Pons (tissue), 1 donor: ENCODE measurements around the gene GRB2.
A peak's percentile ranks its signal among the peaks of the same experiment; 100 is the strongest.
"Not testable (repeated sequence)": the region's sequence is repeated elsewhere in the genome, so short reads cannot be mapped to it uniquely, and the experiment has no call there.

ENCODE experiments used
- DNase-seq: peaks from one replicate; pipeline ENCODE4 v3.0.0-alpha.2; 2016; ENCODE audit warnings: low spot score

The GRB2 gene

DNA sequence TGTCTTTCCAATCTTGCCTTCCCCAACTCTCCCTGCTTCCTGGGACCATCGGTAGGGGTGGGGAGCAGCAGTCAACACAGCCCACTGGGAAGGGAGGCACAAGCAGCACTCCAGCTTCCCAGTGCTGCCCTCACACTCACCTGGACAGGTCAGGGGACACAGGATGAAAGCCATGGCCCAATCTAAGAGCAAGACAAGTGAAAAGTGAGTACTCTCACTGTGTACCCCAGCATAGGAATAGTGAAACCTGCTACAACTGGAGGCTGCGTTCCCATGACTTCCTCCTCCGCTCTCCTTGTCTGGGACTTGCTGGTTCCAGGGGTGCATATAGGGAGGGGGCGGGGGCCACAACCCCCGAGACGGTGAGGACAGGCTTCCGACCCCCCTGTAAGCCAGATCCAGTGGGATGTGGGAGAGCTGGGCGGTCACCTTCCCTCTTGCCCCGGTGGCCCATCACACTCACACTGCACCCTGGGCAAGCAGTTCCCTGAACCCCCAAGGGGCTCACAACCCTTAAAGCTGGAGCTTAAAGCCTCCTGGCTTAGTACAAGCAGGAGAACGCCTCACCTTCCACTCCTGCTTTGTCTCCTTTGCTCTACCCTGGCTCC, 86.8 kb downstream of the GRB2 start:
- no peak for DNase-seq

DNA sequence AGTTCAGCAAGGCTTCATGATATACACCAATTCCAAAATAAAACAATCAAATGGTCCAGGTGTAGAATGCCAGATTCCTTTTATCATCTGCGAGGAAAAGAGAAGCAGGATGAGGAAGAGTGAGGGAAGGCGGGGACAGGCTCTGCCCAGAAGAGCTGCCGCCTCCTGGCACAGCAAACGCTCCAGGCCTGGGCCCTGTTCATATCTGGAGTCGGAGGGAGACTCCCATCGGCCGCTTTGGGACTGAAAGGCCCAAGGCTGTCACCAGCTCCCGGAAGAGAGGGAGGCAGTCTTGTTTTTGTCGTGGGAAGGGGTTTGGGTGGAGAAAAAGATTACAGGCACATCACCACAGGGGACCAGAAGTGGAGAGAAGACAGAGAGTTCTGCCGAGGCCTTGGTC, 87.3 kb downstream of the GRB2 start:
- DNase-seq = no peak

DNA sequence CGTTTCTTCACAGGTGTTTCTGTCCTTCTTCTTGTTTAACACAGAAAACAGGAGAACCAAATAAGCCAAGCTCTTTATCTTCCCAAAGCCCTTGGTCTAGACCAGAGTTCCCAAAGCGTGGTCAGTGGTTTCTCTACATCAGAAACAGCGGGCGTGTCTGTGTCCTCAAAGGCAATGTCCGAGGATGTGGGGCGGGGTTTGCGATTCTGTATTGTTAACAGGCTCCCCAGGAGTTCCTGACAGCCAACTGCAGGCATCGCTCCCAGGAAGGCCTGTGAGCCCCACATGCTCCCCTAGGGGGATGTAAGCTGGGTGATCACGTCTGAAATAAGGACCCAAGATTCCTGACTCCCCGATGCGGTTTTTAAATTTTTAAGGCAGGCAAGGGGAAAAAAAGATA, 87.8 kb downstream of the GRB2 start:
- DNase-seq = peak; percentile 32

DNA sequence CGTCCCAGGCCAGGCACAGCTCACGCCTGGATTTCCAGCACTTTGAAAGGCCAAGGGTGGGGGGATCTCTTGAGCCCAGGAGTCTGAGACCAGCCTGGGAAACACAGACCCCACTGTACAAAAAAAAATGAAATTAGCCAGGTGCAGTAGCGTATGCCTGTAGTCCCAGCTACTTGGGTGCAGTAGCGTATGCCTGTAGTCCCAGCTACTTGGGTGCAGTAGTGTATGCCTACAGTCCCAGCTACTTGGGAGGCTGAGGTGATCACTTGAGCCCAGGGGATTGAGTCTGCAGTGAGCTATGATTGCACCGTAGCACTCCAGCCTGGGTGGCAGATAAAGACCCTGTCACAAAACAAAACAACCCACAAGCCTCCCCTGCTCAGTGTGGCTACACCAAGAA, 89.2 kb downstream of the GRB2 start:
- no peak for DNase-seq

DNA sequence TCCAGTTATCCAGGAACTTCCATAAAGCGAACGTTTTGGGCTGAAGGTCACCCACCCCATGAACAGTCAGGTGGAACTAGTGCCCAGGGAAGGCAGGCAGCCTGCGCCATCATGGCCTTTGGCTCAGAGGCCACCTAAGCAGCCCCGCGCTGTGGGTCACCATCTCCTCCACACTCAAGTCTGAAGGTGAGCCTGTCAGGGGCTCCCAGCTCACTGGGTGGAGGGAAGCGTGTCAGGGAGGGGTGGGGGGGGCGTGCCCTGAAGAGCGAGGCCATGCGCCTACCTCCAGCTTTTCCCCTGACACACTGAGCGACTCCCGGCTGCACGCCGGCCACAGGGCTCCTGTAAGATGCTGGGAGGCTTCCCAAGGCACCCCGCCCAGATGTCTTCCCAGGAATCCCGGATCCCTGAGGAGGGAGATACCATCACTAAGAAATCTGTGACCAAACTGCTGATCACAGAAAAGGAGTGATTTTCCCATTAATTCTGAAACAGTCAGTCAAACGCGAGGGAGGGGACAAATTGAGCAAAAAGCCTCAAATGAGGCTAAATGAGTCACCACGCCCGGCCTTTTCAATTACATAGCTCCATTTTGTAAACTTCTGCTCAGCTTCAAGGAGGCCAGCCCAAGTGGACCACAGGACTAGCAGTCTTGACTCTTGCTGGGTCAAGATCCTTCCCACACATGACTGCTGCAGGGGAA, 89.8 kb downstream of the GRB2 start:
- DNase-seq = no peak

DNA sequence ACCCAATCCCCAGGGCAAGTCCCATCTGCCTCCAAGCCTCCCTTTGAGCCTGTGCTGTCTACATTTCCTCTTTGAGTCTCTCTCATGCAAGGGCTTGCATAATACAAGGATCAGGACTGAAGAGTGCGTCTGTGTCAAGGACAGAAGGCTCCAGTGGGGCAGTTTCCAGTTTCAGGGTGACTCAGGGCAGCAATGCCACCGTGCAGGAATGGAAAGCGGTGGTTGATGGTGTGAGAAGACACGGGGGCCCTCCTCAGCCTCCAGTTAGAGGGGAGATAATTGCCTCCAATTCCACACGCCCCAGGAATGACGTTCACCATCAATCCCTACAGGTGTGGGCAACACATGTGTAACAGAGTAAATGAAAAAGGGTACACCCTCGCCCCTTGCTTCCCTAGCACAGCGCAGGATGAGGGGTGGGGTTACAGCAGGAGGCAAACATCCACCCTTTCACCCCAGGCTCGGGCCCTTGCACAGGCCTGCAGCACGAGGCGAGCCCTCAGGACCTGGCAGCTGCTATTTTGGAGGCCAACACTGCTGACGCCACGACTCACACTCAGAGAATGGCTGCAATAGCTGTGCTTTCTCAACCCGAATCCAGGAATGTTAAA, 91.4 kb downstream of the GRB2 start:
- DNase-seq = peak; percentile 80

DNA sequence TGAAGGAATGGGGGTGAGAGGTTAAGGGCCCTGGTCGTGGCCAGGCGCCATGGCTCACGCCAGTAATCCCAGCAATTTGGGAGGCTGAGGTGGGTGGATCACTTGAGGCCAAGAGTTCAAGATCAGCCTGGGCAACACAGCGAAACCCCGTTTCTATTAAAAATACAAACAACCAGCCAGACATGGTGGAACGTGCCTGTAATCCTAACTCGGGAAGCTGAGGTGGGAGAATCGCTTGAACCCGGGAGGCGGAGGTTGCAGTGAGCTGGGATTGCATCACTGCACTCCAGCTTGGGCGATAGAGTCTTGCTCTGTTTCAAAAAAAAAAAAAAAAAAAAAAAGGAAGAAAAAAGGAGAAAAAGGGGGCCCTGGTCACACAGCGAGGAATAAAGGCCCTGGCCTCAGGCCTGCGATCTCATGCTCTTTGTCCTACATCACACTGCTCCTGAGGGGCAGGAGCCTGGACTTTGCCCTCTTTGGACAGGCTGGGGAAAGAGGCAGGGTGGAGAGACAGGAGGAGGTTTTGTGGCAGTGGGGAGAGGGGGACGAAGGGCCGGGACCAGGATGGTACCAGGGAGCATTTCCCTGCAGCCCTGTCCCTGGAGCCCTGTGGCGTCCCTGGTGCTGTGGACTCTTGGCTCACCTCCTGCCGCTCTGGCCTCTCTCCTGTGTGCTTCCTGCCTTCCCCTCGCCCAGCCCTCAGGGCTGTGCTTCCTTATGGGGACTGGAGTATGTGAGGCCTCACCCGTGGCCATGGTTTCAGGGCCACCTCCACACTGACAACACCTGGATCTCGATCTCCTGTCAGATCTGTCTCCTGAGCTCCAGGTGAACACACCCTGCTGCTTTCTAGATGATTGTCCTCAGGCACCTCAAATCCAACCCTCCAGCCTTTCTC, 96.5 kb downstream of the GRB2 start:
- DNase-seq = no peak

DNA sequence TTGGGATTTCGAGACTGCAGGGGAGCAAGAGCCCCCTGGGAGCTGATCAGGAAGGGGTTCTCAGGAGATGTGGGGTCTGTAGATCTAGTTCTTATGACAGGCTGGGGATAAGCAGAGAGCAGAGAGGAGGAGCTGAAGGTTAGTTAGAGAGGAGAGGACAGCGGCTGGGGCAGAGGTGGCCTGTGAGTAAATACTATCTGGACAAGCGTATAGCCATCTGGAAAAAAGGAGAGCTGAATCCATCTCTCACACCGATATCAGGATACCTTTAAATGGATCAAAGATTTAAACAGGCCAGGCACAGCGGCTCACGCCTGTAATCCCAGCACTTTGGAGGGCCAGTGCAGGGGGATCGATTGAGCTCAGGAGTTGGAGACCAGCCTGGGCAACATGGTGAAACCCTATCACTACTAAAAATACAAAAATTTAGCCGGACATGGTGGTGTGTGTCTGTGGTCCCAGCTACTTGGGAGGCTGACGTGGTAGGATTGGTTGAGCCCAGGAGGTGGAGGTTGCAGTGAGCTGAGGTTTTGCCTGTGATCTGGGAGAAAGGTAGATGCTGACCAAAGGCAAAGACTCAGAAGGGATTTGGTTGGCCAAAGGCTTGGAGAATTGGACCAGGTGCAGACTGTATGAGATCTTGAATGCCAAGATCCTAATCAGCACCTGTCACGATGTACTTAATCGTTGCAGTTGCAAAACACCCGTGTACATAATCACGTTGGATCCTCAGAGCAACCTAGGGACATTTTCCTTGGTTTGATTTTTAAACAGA, 97.3 kb downstream of the GRB2 start:
- no peak for DNase-seq

DNA sequence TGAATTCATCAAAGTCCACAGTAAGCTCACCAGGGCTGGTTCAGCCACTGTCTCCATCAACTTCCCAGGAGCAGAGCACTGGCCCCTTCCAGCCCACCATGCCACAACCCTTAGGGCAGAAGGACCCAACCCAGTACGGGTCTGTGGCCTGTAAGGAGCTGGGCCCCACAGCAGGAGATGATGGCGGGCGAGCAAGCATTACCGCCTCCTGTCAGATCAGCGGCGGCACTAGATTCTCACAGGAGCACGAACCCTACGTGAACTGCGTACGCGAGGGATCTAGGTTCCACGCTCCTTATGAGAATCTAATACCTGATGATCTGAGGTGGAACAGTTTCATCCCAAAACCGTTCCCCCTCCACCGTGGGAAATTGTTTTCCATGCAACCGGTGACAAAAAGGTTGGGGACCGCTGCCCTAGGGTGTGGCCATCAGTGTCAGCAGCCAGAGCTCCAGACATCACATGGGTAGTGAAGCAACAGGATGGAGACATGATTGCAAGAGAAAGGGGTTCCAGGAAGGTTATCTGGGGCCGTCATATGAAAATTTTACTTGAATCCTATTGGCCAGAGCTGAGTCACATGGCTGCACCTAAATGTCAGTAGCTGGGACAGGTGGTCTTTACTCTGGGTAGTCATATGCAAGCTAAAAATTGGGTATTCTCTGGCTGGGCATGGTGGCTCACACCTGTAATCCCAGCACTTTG, 103.8 kb downstream of the GRB2 start:
- DNase-seq = no peak

DNA sequence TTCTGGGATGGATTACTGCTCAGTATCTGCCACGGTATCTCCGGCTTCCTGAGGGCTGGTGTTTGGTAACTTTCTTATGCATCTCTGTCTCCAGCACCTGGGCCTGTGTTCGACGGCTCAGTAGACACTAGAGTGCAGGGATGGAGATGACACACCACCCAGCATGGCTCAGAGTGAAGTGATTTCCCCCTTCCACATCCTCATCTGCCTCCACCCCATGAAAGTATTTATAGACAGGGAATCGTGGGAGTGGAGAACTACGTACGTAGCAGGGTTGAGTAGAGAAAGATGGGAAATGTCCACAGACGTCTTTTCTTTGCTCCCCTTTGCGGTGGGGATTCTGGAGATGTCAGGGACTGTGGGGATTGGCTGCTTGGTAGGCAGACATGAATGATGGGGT, 104.4 kb downstream of the GRB2 start:
- no peak for DNase-seq

DNA sequence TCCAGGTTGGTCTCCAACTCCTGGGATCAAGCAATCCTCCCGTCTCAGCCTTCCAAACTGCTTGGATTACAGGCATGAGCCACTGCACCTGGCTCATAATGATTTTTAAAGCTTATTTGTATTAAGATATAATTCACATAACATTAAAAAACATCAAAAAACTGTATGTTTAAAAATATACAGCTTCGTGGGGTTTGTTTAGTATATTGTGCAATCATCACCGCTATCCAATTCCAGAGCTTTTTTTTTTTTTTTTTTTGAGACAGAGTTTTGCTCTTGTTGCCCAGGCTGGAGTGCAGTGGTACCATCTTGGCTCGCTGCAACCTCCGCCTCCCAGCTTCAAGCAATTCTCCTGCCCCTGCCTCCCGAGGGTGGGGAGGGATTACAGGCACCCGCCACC, 105.2 kb downstream of the GRB2 start:
- DNase-seq = no peak

DNA sequence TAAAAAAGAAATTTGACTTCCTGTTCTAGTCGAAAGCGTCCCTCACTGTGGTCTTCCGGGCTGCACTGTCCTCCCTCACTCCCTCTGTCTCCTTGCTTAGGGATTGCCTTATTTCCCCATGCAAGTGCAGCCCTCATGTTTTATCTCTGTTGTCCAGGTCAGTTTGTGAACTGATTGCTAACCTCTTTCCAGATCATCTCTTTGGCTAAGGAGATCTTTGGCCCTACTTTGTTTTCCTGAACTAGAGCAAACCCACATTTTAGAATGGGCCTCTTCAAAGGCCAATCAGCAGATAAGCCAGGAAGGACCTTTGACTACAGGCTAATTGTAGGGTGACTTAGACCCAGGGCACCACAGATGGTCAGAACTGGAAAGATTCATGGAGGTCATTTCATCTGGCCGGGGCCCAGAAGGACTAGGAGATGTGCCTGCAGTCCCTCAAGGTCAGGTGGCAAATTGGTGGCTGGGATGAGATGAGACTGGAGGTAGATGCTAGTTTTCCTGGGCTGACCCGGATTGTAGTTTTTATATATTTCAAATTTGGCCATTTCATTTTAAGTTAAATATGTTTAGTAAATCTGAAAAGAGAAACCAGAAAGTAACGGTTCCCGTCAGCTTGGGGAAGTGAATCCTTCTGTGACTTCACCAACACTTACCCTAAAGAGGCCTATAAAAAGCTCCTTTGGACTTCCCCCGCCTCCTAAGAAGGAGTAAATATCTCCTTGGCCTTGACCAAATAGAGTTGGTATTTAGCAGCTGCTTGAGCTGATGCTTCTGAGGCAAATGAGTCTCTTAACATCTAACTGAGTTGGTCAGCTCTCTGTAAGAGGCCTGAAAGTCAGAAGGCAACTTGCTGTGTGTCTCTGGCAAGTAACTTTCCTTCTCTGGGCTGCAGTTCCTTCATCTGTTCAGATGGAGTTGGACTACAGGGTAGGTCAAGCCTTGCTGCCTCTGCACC, 110.0 kb downstream of the GRB2 start:
- DNase-seq = peak; percentile 79

DNA sequence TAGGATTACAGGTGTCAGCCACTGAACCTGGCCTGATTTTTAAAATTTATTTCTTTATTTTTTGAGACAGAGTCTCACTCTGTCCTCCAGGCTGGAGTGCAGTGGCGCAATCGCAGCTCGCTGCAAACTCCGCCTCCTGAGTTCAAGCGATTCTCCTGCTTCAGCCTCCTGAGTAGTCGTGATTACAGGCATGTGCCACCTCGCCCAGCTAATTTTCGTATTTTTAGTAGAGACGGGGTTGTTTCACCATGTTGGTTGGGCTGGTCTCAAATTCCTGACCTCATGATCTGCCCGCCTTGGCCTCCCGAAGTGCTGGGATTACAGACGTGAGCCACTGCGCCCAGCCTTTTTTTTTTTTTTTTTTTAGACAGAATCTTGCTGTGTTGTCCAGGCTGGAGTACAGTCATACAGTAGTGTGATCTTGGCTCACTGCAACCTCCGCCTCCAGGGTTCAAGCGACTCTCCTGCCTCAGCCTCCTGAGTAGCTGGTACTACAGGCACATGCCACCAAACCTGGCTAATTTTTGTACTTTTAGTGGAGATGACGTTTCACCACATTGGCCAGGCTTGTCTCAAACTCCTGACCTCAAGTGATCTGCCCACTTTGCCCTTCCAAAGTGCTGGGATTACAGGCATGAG, 112.5 kb downstream of the GRB2 start:
- not testable (repeated sequence) for DNase-seq

DNA sequence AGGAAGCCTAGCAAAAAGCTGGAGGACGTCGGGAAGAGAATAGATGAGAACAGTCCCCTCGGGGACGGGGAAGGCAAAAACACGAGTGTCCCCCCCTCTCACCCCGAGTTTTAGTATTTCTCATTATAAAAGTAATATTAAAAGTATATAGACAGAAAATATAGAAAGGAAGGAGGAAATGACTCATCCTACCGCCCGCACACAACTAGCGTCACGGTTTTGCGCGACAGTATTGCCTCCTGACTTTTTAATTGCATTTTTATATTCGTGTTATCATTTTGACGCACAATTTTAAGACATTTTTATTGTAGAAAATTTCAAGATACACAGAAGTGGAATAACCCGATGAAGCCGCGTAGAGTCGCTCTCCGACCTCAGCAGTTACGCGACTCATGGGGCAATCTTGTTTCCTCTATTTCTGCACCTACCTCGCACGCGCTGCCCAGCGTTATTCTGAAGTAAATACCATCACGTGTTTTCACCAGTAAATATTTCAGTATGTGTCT, 115.6 kb downstream of the GRB2 start:
- DNase-seq = peak; percentile 86

DNA sequence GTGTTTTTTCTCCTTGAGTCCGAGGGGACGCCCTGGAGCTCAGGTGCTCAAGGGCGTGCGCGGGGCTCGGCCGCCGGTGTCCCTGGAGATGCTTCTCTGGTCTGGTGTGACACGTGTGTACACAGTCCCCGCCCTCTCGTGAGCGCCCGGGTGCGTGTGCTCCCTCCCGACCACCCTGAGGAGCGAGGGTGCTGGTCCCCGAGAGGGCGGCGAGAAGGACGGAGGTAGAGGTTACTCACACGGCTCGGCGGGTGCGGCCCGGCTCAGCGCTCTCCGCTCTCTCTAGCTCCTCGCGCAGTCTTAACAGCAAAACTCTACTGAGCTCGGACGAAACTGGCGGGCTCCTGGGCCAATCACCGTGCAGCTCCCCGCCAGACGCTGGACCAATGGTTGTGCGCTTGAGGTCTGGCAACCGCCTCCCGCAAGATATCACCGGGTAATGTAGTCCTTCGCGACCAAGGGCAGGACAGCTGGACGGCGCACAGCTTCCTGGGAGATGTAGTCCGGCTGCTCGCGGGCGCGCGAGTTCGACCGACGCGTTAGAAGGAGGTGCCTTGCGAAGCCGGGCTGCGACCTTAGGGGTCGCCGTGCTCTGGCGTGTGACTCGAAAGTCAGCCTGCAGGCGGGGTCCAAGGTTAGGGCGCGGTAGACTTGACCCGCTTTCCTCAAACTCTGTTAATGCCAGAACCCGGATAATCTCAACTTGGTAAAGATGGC, 116.2 kb downstream of the GRB2 start, which contains the start of gene SLC25A19:
Gene SLC25A19, minus strand, starts transcription at position 319 of the 717 bp plus-strand sequence. CDS start 2,669 bp downstream, outside the sequence.
- DNase-seq = peak; percentile 98

DNA sequence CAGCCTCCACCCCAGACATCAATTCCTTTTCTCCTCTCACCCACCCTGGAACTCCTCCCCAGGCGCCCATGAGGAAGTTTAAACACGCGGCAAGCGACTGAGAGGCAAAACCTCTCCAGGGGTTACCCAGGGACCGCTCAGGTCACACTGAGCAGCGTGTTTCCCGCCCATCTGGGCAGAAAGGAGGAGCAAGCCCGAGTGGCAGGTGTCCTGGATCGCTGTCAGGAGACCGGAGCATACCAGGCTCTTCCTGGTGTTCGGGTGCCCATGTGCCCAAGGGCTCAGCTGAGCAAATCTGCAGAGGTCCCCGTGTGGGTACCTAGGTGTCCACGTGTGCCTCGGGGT, 116.7 kb downstream of the GRB2 start:
- DNase-seq = no peak

DNA sequence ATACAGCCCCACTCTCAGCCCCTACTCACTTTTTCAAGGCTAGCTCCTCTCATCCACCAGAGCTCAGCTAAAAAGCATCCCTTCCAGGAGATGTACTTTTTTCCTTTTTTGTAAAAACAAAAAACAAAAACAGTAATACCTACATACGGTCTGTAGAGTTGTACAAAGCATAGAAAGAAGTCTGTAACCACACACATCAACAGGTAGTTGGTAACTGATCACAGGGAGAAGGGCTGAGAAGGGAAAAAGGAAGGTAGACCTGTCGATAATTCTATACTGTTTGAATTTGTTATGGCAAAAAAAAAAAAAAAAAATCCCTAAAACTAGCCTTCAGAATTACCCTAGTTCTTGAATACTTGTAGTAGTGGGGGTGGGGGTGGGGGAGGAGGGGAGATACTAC, 117.1 kb downstream of the GRB2 start:
- DNase-seq = no peak

DNA sequence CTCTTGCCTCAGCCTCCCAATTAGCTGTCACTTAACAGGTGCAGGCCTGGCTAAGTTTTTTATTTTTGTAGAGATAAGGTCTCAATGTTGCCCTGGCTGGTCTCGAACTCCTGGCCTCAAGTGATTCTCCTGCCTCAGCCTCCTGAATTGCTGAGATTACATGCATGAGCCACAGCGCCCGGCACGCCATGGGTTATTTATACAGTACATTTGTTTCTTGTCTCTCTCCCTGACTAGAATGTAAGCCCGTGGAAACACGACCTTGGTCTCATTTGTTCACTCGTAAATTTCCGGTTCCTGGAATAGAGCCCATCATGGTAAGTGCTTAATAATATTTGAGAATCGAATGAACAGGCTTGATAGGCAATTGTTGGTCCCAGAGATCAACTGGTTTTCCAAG, 118.3 kb downstream of the GRB2 start:
- DNase-seq = no peak

DNA sequence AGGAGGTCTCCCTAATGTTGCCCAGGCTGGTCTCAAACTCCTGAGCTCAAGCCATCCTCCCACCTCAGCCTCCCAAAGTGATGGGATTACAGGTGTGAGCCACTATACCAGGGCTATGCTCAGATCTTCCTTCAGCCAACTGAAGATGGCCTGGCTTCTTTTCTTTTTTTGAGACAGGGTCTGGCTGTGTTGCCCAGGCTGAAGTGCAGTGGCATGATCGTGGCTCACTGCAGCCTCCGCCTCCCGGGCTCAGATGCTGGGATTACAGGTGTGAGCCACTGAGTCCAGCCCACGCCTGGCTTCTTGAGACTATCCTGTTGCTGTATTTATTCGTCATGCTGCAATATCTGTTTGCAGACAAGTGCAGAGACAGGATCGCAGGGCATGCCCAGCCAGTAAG, 120.4 kb downstream of the GRB2 start:
- DNase-seq = no peak
